OCI-LY3 (cell line): ENCODE results near the gene TIAM2.

Source experiments
- H2AFZ ChIP-seq: fragments of 200-600, 300-600 bp; shearing (Covaris generic); 2 replicates; pipeline ENCODE4 v1.6.0; 2014; ENCODE audit warnings: antibody characterized with exemption, low read depth, low read length
- H3K27ac ChIP-seq: fragments of 200-600, 300-600 bp; sonication (generic); 2 replicates; pipeline ENCODE4 v1.5.1; 2014; ENCODE audit warnings: mild to moderate bottlenecking, low read length, moderate library complexity, mixed read lengths
- H3K27me3 ChIP-seq: fragments of 200-600, 300-600 bp; sonication (generic); 2 replicates; pipeline ENCODE4 v1.6.1; 2014; ENCODE audit warnings: low read depth, low read length, mixed read lengths
- H3K36me3 ChIP-seq: fragments of 200-600, 300-600 bp; sonication (generic); replicated peaks from 2 replicates; pipeline ENCODE3; 2014; ENCODE audit warnings: low read depth, low read length, mixed read lengths
- H3K4me1 ChIP-seq: fragments of 300-600, 200-600 bp; sonication (generic); 2 replicates; pipeline ENCODE4 v1.6.1; 2014; ENCODE audit warnings: low read length, mixed read lengths
- H3K4me2 ChIP-seq: fragments of 200-600, 300-600 bp; sonication (generic); 2 replicates; pipeline ENCODE4 v1.6.1; 2014; ENCODE audit warnings: low read length, mixed read lengths
- H3K4me3 ChIP-seq: fragments of 300-600, 200-600 bp; sonication (generic); 2 replicates; pipeline ENCODE4 v1.5.1; 2014; ENCODE audit warnings: antibody characterized with exemption, mild to moderate bottlenecking, low read length, moderate library complexity
- H3K79me2 ChIP-seq: fragments of 300-600, 200-600 bp; shearing (Covaris generic); 2 replicates; pipeline ENCODE4 v1.6.1; 2014; ENCODE audit warnings: mild to moderate bottlenecking, low read length, mixed read lengths
- H3K9ac ChIP-seq: fragments of 300-600, 200-600 bp; shearing (Covaris generic); 2 replicates; pipeline ENCODE4 v1.6.0; 2014; ENCODE audit warnings: mild to moderate bottlenecking, low read length, moderate library complexity
- H3K9me3 ChIP-seq: fragments of 200-600, 300-600 bp; shearing (Covaris generic); 2 replicates; pipeline ENCODE4 v1.6.1; 2014; ENCODE audit warnings: low read length, mixed read lengths; ENCODE audit not compliant: insufficient read depth
- H4K20me1 ChIP-seq: fragments of 200-600, 300-600 bp; sonication (generic); 2 replicates; pipeline ENCODE4 v1.6.1; 2016; ENCODE audit warnings: low read length, mixed read lengths; ENCODE audit not compliant: insufficient read depth
- CTCF ChIP-seq: fragments of 200-600, 300-600 bp; sonication (generic); IDR thresholded peaks from 2 replicates; pipeline ENCODE4 v1.5.1; 2014; ENCODE audit warnings: antibody characterized with exemption, low read length, low read depth
- EZH2phosphoT487 ChIP-seq: fragments of 200-600 bp; shearing (Covaris generic); IDR thresholded peaks from 2 replicates; pipeline ENCODE4 v1.6.1; 2018; ENCODE audit warnings: antibody characterized with exemption, mixed run types, low read depth

Gene TIAM2

GRCh38 chr6:155306958-155307357 lies 311.8 kb downstream of the TIAM2 start:
- H3K79me2 ChIP-seq: no peaks in the 10 kb centered on the region
- TF ChIP-seq CTCF (no peak), EZH2phosphoT487 (no peak)
- H4K20me1 ChIP-seq: no peaks in the 10 kb centered on the region
- H2AFZ ChIP-seq: no peak overlapping the region
- no peak overlapping the region for H3K4me2 ChIP-seq
- H3K4me3 ChIP-seq: no peak overlapping the region
- H3K9ac ChIP-seq: no peak overlapping the region
- H3K4me1 ChIP-seq: no peaks in the 10 kb centered on the region
- no peak overlapping the region for H3K27ac ChIP-seq
- no peaks in the 10 kb centered on the region for H3K27me3 ChIP-seq
- H3K36me3 ChIP-seq: peaks cover 29% of the 10 kb centered on the region
- no peaks in the 10 kb centered on the region for H3K9me3 ChIP-seq
